ENCODE data around the gene FNDC11. TPM values are rescaled to one million over a fixed set of nuclear protein-coding genes. Genes with fewer than 3 reads are reported as not detected.

Gene FNDC11
- polyA plus RNA-seq, 2 of the 4 experiments (the other 2 are of a cell fraction) = 0.14 to 0.18 TPM

- FAIRE-seq (no peak), ATAC-seq (no peak), DNase-seq (ENCODE audit: low read depth in 1 of 2, low spot score in 1 of 2) (no peak)
- 87% methylated on average over 37 of the region's 37 CpGs for WGBS (ENCODE audit: missing lambda C conversion rate)
- Histone ChIP-seq H3K27ac (no peak overlapping the region), H3K4me3 (no peak overlapping the region), H3K4me2 (no peak overlapping the region), H3K4me1 (no peaks in the 10 kb centered on the region), H3K9me3 (no peaks in the 10 kb centered on the region)
- ChIA-PET POLR2A (no interaction called here), CTCF (interaction anchor here (0.7 to 7.6 kb wide), 5 partner anchors 13 to 413 kb away, joined by 3 to 49 read pairs (median 4); partner anchors contain the start of genes PRPF6 and PTK6)
- TF ChIP-seq JUN (IDR thresholded peaks at IDR 0.05) (no peak), TP53 (CRISPR knock-in tag; IDR thresholded peaks at IDR 0.05) (no peak), POLR2AphosphoS2 (conservative IDR thresholded peaks at IDR 0.05; ENCODE audit: low read length) (no peak), HOXA7 (CRISPR knock-in tag; IDR thresholded peaks at IDR 0.05) (no peak), HOXB5 (CRISPR knock-in tag; IDR thresholded peaks at IDR 0.05) (no peak), ZNF302 (CRISPR knock-in tag; IDR thresholded peaks at IDR 0.05) (no peak), FOXS1 (CRISPR knock-in tag; IDR thresholded peaks at IDR 0.05) (no peak), HDAC2 (IDR thresholded peaks at IDR 0.05) (no peak), MAX (IDR thresholded peaks at IDR 0.05) (no peak), KDM1A (IDR thresholded peaks at IDR 0.05; ENCODE audit: low read depth) (no peak), CTCF (IDR thresholded peaks at IDR 0.05) (no peak), RCOR1 (IDR thresholded peaks at IDR 0.05; ENCODE audit: low read depth, low read length) (no peak)
These were observed 13.6 kb downstream of the FNDC11 start for GRCh38 chr20:63567386-63568169.

- H3K9me3 ChIP-seq = no peaks in the 10 kb centered on the region
- peaks cover 4% of the 10 kb centered on the region; the same call in 1 of the 3 replicates for H3K4me1 ChIP-seq
- no peak overlapping the region for H3K4me3 ChIP-seq
- FAIRE-seq (no peak), ATAC-seq (no peak), DNase-seq (ENCODE audit: low read depth in 1 of 2, low spot score in 1 of 2) (no peak)
- POLR2A ChIA-PET = interaction anchor here (0.7 kb wide), 1 partner anchor 90 kb away, joined by 3 read pairs; the partner anchor contains the start of gene RTEL1
- H3K4me2 ChIP-seq = no peak overlapping the region
- WGBS (ENCODE audit: missing lambda C conversion rate) = 94% methylated on average over 17 of the region's 43 CpGs
- CTCF ChIA-PET = interaction anchor here (0.7 to 1.5 kb wide), 5 partner anchors 13 to 412 kb away, joined by 3 to 7 read pairs (median 3); partner anchors contain the start of gene PRPF6
- no peak overlapping the region for H3K27ac ChIP-seq
- TF ChIP-seq RNF2 (IDR thresholded peaks at IDR 0.05; ENCODE audit: borderline replicate concordance, low read depth) (no peak), HMGXB4 (CRISPR knock-in tag; IDR thresholded peaks at IDR 0.05; ENCODE audit: borderline replicate concordance) (no peak), EHMT2 (IDR thresholded peaks at IDR 0.05; ENCODE audit: low read depth) (no peak), ATOH8 (CRISPR knock-in tag; IDR thresholded peaks at IDR 0.05; ENCODE audit: low read depth) (no peak), REST (IDR thresholded peaks at IDR 0.05) (no peak), NFE2L2 (conservative IDR thresholded peaks at IDR 0.05; ENCODE audit: low read length) (no peak), TP53 (CRISPR knock-in tag; IDR thresholded peaks at IDR 0.05) (no peak), CBX2 (IDR thresholded peaks at IDR 0.05; ENCODE audit: borderline replicate concordance, low read depth) (no peak), EP300 (IDR thresholded peaks at IDR 0.05) (no peak), BCL3 (IDR thresholded peaks at IDR 0.05) (no peak), TFCP2L1 (CRISPR knock-in tag; IDR thresholded peaks at IDR 0.05) (no peak), FOSL2 (IDR thresholded peaks at IDR 0.05) (no peak), FOSL2 (CRISPR knock-in tag; IDR thresholded peaks at IDR 0.05) (no peak)
These were observed 14.4 kb downstream of the FNDC11 start for GRCh38 chr20:63568170-63568981.
